Measurements from ENCODE around the gene GLI3.

Gene GLI3

DNA sequence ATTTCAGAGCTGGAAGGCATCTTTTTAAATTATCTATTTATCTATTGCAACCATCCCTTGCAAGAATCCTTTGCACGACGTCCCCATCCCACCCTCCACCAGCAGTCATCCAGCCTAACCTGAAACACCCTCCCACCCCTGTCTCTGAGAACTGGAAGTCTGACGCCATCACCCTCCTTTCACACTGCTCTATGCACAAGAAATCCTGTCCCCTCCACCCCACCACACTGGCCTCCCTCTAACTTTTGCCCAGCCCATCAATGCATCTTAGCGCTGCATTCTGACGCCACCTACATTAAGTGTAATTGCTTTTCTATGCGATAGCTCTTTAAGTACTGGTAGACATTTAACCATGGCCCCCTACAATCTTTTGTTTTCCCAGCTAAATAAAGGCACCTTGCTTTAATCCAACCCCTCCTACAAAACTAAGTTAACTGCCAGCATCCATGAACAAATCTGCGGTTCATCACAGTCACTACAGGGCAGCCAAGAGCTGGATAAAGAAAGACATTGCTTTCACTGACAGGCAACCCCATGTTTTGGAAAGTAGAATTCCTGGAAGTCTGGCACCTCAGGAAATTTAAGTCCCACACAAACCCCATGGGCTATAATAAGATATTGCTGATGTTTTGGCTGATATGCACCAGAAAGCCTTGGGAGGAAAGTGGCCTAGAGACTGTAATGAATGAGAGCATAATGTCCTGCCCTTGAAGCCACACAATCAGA lies 128.0 kb downstream of the GLI3 start:
- TF ChIP-seq, protein P1, sequence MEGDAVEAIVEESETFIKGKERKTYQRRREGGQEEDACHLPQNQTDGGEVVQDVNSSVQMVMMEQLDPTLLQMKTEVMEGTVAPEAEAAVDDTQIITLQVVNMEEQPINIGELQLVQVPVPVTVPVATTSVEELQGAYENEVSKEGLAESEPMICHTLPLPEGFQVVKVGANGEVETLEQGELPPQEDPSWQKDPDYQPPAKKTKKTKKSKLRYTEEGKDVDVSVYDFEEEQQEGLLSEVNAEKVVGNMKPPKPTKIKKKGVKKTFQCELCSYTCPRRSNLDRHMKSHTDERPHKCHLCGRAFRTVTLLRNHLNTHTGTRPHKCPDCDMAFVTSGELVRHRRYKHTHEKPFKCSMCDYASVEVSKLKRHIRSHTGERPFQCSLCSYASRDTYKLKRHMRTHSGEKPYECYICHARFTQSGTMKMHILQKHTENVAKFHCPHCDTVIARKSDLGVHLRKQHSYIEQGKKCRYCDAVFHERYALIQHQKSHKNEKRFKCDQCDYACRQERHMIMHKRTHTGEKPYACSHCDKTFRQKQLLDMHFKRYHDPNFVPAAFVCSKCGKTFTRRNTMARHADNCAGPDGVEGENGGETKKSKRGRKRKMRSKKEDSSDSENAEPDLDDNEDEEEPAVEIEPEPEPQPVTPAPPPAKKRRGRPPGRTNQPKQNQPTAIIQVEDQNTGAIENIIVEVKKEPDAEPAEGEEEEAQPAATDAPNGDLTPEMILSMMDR (IDR thresholded peaks at IDR 0.05; ENCODE audit: control extremely low read depth, extremely low read depth, low read depth, missing control alignments): no peak
- no peak for DNase-seq (ENCODE audit: extremely low spot score)
- ChIA-PET POLR2A (no interaction called here), CTCF (interaction anchor here (1.2 to 1.5 kb wide), 4 partner anchors 10 to 116 kb away, joined by 3 to 4 read pairs (median 3); no protein-coding TSS in a partner anchor)

DNA sequence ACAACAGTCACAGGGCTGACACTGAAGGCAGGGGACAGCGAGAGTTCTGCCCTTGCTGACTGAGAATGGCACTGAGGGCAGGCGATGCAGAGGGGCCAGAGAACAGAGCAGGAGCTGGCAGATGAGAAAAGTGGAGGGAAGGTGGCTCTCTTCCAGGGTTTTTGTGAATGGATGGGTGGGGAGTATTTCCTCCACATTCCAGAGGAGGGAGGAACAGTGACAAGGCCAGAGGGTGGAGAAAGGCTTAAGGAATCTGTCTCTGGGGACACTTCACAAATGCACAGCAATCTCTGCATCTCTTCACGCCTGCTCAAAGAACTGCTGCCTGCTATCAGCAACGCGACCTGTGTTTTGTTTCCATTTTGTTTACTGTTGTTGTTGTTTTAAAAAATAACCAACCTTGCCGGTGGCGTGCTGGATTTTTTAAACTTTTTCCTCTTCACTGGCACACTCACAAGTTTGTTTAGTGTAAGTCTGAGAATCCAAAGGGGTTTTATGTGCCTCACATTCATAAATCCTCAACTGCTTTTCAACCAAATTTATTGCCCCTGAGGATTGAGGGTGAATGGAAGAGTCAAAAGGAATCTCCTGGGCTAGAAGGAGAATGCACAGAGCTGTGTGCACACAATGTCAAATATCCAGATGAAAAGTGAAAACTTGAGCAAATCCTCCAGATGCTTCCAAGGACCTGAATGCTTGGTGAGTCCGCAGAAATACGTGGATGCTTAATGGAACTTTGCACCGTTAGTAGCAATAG lies 129.3 kb downstream of the GLI3 start:
- no peak for DNase-seq (ENCODE audit: extremely low spot score)
- ChIA-PET POLR2A (no interaction called here), CTCF (interaction anchor here (1.5 kb wide), 1 partner anchor 117 kb away, joined by 3 read pairs; no protein-coding TSS in a partner anchor)
- TF ChIP-seq, protein P1 (IDR thresholded peaks at IDR 0.05; ENCODE audit: control extremely low read depth, extremely low read depth, low read depth, missing control alignments): no peak

DNA sequence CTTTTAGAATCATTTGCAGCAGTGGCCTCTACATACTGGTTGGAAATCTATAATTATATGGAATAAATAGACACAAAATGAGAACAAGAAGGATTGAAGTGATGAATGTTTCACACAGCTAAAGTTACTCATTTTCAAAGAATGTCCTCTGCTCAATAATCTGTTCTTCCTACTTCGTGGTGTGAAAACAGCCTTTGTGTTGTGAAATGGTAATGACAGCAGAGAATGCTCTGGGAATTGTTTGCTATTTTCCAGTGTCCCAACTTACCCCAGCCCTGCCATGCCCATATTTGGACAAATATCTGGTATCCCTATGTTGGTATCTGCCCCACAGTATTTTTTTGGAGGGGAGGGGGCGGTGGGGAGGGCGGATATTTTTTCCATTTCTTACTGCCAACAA lies 130.4 kb downstream of the GLI3 start:
- POLR2A ChIA-PET: no interaction called here
- CTCF ChIA-PET: no interaction called here
- TF ChIP-seq, protein P1 (IDR thresholded peaks at IDR 0.05; ENCODE audit: control extremely low read depth, extremely low read depth, low read depth, missing control alignments): no peak
- no peak for DNase-seq (ENCODE audit: extremely low spot score)

DNA sequence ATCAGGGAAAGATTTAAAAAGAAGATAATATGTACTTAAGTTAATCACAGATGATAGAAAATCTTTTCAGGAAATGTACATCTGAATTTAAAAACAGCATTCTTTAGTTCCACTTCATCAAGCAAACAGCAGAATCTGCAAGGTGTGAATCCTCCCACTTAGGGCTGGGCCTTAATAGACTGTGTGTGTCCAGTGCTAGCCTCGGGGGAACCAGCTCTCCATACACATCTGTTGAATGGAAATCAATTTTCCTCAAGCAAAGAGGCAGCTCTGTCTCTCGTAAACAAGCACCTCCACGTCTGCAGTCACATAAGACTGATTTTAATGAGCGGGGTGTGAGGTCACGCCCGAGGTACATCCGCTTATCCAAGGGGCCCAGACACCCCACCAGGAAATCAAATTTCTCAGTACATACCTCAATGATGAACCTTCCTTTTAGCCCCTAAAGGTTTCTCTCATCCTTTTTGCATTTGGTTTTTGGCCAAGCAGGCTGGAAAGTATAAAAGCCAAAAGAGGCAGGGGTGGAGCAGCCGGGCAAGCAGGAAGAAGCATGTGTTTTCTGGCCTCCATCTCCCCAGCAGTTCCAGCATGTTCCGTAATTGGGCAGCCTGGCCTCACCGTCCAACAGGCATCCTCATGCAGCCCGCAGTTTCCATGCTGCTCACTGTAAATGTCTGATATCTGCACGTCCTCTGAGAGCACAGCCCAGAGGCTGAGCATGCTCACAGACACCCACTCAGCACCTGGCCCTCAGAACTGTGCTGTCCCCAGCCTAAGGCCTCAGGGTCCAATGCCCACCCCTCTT lies 131.3 kb downstream of the GLI3 start:
- POLR2A ChIA-PET: no interaction called here
- CTCF ChIA-PET: no interaction called here
- DNase-seq (ENCODE audit: extremely low spot score): no peak
- TF ChIP-seq, protein P1 (IDR thresholded peaks at IDR 0.05; ENCODE audit: control extremely low read depth, extremely low read depth, low read depth, missing control alignments): no peak

DNA sequence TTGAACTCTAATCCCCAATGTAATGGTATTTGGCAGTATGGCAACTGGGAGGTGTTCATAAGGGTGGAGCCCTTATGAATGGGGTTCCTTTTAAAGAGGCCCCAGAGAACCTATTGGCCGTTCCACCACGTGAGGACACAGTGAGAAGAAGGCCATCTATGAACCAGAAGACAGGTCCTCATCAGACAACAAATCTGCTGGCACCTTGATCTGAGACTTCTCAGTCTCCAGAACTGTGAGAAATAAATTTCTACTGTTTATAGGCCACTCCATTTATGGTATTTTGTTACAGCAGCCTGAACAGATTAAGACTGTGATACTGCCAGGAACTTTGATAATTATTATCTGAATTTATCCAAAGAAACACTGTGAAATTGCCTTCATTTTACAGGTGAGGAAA lies 132.3 kb downstream of the GLI3 start:
- POLR2A ChIA-PET: no interaction called here
- no peak for DNase-seq (ENCODE audit: extremely low spot score)
- CTCF ChIA-PET: no interaction called here
- TF ChIP-seq, protein P1 (IDR thresholded peaks at IDR 0.05; ENCODE audit: control extremely low read depth, extremely low read depth, low read depth, missing control alignments): no peak

DNA sequence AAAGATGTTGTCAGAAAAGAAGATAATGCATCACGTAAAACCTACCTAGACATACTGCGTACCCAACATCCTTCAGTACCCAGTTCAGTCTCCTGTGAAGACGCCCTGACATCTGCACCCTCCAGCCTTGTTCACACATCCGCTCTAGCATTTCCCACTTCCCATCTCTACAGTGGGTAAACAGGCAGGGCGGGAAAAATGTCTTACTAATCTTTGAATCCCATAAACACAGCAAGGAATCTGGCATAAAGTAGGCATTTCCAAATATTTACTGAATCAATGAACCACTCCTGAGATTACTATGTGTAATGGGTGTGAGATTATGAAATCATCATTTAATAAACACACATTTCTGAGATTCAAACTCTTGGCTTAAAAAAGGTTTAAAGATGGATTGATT lies 132.8 kb downstream of the GLI3 start:
- ChIA-PET CTCF (no interaction called here), POLR2A (no interaction called here)
- DNase-seq (ENCODE audit: extremely low spot score): no peak
- TF ChIP-seq, protein P1 (IDR thresholded peaks at IDR 0.05; ENCODE audit: control extremely low read depth, extremely low read depth, low read depth, missing control alignments): no peak

All from GM10248 (cell line).